Putamen (tissue), 1 donor: ENCODE results near the gene SLAMF6.
A peak's percentile ranks its signal among the peaks of the same experiment; 100 is the strongest.

Source experiments
- DNase-seq: peaks from one replicate; pipeline ENCODE4 v3.0.0-alpha.2; 2016; ENCODE audit warnings: low spot score

Gene SLAMF6

DNA sequence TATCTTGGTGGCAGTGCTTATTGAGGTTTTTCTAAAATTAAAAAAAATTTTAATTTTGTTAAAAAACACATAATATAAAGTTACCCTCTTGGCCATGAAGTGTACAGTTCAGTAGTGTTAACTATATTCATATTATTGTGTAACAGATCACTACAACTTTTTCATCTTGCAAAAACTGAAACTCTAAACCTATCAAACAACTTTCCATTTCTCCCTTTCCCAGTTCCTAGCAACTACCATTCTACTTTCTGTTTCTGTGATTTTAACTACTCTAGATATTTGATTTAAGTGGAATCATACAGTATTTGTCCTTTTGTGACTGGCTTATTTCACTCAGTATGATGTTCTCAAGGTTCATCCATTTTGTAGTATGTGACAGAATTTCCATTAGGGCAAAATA, 55.5 kb downstream of the SLAMF6 start:
- DNase-seq: no peak

GRCh38 chr1:160466961-160467360, 56.1 kb downstream of the SLAMF6 start:
- DNase-seq: no peak

DNA sequence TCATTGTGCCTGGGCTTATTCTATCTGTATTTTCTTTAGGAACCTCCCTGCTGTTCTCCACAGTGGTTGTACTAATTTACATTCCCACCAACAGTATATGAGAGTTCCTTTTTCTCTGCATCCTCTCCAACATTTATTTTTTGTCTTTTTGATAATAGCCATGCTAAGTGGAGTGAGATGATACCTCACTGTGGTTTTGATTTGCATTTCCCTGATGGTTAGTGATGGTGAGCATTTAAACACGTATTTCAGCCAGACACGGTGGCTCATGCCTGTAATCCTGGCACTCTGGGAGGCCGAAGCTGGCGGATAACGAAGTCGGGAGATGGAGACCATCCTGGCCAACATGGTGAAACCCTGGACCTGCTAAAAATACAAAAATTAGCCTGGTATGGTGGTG, 57.9 kb downstream of the SLAMF6 start:
- DNase-seq: no peak

DNA sequence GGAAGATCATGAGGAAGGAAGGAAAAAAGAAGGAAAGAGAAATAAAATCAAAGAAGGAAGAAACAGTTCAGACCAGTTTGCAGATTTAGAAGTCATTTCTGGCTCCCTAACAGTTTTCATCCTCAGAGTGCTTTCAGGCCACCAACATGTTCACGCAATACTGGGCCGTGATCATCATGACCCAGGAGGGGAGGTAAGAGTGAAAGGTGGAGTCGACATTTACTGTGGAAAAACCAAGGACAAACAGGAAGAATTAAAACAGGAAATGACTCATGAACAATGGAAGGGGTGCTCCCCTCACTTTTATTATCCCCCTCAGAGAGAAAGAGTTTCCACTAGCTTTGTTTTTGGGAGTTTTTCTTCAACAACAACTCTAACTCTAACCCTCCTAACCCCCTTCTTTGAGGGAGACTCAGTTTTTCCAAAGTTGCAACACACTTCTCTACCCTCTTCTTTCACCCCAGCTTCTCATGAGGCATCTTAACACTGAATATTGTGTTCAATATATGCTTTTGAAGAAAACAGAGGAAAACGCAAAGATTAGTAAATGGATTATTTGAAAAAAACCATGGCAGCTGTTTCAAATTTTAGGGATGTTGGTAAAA, 62.3 kb downstream of the SLAMF6 start:
- DNase-seq: no peak

- DNase-seq: no peak
Observed at GRCh38 chr1:160460214-160460642, 62.8 kb downstream of the SLAMF6 start.

DNA sequence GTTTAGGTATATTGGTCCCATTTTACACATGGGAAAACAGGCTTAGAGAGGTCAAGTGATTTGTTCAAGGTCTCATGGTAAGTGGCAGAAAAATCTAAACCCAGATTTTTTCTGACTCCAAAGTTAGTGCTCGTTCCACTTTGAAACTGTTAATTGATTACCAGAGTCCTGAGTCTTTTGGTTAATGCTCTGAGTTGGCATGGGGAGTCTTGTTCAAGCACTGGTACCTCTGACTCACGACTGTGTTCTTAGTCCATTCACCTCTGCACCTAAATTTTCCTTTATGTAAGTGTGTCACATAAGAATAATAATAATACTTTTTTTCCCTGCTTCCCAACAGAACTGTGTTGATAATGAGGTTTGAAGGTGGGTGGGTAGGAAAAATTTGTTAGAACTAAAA, 63.4 kb downstream of the SLAMF6 start:
- peak; percentile 7 for DNase-seq

DNA sequence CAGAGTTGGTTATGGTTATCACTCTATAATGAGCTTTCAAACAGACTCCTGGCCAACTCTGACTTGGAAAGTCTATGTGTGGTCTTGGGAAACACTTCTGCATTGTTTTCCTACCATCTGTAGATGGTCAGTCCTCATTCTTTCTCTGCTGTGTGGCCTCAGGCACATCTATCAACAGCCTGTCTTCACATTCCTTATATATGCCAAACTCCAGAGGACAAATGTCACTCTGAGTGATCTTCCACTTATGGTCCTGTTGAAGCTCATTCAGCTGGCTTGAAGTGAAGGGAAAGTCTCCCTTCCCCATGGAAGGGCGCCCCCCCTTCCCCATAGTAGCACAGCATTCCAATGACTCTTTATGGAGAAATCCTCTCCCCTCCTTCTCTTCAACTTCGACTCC, 64.0 kb downstream of the SLAMF6 start:
- no peak for DNase-seq

DNA sequence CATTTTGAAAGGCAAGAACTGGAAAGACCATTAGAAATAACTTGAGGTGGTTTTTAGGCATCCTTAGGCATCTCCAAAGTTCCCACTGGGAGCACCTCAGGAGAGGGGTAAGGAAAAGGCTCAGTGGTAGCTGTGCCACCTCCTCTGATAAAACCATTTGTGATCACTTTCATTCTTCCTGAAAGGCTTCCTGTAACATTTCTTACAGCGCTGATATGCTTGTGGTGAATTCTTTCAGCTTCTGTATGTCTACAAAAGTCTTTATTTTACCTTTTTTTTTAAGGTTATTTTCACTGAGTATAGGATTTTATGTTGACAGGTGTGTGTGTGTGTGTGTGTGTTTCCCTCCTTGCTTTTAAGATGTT, 67.9 kb downstream of the SLAMF6 start:
- no peak for DNase-seq

DNA sequence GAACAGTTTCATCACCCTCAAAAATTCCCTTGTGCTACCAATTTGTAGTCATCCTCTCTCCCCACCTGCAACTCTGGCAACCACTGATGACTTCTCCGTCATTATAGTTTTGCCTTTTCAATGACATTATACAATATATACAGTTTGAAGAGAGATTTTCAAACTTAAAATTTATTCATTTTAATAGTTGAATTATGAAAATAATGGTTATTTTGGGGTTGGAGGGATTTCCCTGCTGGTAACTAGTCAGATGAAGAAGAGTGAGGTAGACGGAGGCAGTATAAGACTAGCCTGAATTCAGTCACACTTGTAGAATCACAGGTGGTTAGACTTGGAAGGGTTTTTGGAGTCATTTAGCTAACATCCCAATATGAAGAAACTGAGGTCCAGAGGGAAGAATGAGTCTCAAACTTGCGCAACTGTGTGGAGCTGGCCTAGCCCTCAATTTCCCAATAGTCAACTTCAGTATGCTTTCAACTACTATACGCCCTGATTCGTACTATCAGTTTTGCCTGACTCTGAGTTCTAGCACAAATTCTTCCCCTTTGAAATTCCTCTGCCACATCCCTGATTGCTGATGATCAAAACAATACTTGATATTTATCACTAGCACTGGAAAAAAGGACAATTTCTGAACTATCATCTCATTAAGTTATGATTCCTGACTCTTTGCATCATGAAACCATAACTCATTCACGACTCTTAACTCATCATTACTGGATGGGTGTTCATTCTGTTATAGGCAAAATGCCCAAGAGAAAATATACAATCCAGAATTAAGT, 68.5 kb downstream of the SLAMF6 start:
- DNase-seq: no peak

- DNase-seq: no peak
Observed at GRCh38 chr1:160453443-160453842, 69.6 kb downstream of the SLAMF6 start.

GRCh38 chr1:160451859-160452232, 71.2 kb downstream of the SLAMF6 start:
- no peak for DNase-seq

- no peak for DNase-seq
Observed at GRCh38 chr1:160451119-160451858, 71.8 kb downstream of the SLAMF6 start.

GRCh38 chr1:160449494-160449893, 73.6 kb downstream of the SLAMF6 start:
- DNase-seq: no peak

DNA sequence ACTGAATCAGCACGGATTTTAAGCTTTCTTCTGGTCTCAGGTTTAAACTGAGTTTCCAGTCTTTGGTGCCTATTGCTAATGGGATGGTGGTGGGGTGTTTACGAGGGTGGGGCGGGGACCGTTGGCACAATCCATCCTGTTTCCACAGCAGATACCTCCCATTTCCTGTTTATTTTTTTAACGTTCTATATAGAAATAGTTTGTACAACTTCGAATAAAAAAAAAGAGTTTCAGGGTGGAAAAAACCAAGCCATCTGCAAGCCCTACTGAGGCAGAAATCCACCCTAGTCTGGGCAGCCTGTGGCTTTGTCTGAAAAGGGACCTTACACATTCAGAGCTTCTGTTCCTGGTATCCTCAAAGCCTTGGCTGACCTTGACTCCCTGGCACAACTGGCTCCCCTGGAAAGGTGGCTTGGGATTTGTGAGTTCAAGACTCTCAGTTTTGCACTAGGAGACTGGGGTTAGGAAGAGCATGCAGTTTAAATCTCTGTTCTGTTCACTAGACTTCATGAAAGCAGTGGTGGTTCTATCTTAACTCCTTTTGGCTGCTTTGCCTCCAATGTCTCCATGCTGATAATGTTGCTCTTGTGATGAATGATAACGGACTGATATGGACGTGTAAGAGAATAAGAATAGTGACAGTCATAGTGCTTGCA, 76.0 kb downstream of the SLAMF6 start:
- no peak for DNase-seq

DNA sequence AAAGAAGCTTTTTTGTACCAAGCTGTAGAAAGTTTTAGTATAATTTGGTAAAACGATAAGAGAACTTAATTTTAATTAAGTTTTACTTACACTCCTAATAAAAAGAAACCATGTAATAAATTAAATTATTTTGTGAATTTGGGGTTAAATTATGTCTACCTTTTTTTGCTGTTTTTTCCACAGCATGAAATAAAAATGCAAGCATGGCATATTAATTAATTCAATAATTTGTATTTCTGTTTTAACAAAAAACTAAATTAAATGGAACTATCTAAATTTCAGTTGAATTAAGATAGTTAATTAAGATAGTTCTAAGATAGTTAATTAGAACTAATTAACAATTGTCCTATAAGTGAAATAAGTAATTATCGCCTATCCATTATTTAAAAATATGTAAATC, 83.3 kb downstream of the SLAMF6 start:
- no peak for DNase-seq

GRCh38 chr1:160438935-160439334, 84.1 kb downstream of the SLAMF6 start:
- no peak for DNase-seq

DNA sequence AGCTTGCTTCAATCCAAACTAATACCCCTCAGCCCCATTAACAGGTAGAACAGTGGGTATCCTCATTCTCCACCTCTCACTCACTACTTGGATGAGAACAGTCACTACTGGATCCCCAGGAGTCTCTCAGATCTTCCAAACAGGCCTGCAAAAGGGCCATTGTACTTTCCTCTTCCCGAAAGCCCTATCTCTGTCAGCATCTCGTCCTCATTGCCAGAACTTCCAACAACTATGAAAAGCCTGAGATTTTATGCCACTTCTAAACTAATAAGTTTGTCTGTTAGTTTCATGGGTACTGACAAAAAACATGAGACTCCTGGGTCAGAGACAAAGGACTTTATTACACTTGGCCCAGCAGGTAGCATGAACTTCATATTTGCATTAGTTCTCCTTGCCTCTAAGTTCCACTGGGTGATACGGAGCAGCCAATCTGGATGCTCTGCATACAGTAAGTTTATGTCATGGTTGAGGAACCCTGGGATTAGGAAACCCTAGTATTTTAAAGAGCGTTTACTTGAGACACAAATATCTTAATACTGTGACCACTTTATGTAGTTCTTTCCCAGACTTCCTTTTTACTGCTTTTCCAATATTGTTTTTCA, 84.6 kb downstream of the SLAMF6 start:
- no peak for DNase-seq

DNA sequence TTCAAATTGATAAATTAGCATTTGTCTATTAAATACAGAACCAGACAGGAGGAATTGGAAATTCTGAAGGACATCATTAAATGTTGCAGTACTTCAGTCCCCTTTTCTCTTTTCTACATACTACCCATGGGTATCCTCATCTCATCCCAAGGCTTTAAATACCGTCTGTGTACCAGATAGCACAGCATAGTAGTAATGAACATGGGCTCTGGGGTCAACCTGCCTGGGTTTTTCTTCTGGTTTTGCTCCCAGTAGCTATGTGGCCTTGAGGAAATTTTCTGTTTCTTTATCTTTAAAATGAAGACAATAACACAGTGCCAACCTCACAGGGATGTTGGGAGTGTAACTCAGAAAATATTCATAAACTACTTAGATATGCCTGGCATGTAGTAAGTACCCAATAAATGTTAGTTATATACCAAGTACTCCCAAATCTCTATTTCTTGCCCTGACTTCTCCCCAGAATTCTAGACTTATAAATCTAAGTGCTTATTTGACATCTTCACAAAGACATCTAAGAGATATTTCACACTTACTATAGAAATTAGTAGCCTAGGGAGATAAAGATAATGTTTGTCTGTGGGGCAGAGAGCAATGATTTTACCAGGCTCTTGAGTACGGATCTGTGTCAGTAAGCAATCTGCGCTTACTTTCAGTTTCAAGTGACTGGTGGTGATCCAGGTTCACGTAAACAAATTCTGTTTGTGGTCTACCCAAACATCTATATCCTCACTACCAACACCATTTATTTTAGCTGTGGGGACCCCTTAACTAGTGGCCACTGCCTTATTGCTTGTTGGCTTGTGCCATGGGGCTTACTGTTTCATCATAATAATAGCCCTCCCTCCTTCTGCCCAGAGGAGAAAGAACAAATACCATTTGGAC, 85.4 kb downstream of the SLAMF6 start:
- DNase-seq: no peak

DNA sequence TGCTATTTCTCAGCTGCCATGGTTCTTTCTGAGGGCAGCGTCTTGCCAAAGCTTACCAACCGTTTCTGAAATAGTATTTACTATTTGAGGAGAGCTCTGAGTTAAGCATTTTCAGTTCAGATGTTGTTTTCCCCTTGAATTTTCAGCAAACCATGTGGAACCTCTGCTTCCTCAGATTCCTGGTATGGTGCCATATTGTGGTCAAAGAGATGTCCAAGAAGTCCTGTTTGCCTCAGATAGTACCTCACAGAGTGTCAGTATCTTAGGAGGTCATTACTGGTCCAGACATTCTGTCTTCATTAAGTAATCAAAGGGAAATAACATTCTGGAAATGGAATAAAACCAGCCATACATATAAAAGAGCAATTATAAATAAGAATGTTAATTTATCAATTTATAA, 86.1 kb downstream of the SLAMF6 start:
- no peak for DNase-seq
